Esophagus squamous epithelium (tissue), 4 donors: ENCODE results near the gene GPX3.

Source experiments
- POLR2A ChIP-seq, 4 donors: fragments of 450-650 bp; IDR thresholded peaks; one replicate each; pipeline ENCODE4 v1.6.1; 2017; ENCODE audit warnings: antibody characterized with exemption in 4 of 4, mild to moderate bottlenecking in 4 of 4, moderate library complexity in 3 of 4
- TF ChIP-seq, protein P1 (sequence below), 6 experiments: fragments of 450-650 bp in 4 of 6; fragments of 200-600 bp in 2 of 6; sonication (generic) in 2 of 6; IDR thresholded peaks; one replicate each; pipeline ENCODE4 v1.5.1; 2016 to 2019; ENCODE audit warnings: antibody characterized with exemption in 6 of 6, mild to moderate bottlenecking in 4 of 6, moderate library complexity in 4 of 6

- TF ChIP-seq, protein P1, sequence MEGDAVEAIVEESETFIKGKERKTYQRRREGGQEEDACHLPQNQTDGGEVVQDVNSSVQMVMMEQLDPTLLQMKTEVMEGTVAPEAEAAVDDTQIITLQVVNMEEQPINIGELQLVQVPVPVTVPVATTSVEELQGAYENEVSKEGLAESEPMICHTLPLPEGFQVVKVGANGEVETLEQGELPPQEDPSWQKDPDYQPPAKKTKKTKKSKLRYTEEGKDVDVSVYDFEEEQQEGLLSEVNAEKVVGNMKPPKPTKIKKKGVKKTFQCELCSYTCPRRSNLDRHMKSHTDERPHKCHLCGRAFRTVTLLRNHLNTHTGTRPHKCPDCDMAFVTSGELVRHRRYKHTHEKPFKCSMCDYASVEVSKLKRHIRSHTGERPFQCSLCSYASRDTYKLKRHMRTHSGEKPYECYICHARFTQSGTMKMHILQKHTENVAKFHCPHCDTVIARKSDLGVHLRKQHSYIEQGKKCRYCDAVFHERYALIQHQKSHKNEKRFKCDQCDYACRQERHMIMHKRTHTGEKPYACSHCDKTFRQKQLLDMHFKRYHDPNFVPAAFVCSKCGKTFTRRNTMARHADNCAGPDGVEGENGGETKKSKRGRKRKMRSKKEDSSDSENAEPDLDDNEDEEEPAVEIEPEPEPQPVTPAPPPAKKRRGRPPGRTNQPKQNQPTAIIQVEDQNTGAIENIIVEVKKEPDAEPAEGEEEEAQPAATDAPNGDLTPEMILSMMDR (IDR thresholded peaks at IDR 0.05) = no peak
- TF ChIP-seq POLR2A (IDR thresholded peaks at IDR 0.05) = no peak
These were observed 57.6 kb downstream of the GPX3 start for GRCh38 chr5:151077967-151078366.
